ENCODE measurements around the gene TPRA1. TPM values are rescaled to one million over a fixed set of nuclear protein-coding genes. Genes with fewer than 3 reads are reported as not detected.

TPRA1 gene
- total and polyA plus RNA-seq, 9 of the 15 experiments (the other 6 are each of a cell fraction or from before 2014, with no cell fraction given), result 0.66 to 21.5 (median 11.1) TPM

GRCh38 chr3:127593178-127593577, 2.6 kb upstream of the TPRA1 start (continued):
- no peak for TF ChIP-seq E2F1 (CRISPR knock-in tag; IDR thresholded peaks at IDR 0.05)
- no peak for TF ChIP-seq NR2C1 (IDR thresholded peaks at IDR 0.05)
- no peak for TF ChIP-seq NR2C1 (tag; IDR thresholded peaks at IDR 0.05)
- TF ChIP-seq CBFA2T3 (IDR thresholded peaks at IDR 0.05), result peak; percentile 82
- no peak for TF ChIP-seq CBX2 (IDR thresholded peaks at IDR 0.05; ENCODE audit: insufficient read depth, low read length, poor library complexity, severe bottlenecking)
- TF ChIP-seq KLF16 (IDR thresholded peaks at IDR 0.05), result no peak
- TF ChIP-seq SAP30 (IDR thresholded peaks at IDR 0.05; ENCODE audit: borderline replicate concordance, insufficient read depth, low read depth, low read length, poor library complexity, severe bottlenecking), result no peak
- TF ChIP-seq AFF4 (CRISPR knock-in tag; IDR thresholded peaks at IDR 0.05), result no peak
- TF ChIP-seq RHOXF2B (CRISPR knock-in tag; conservative IDR thresholded peaks at IDR 0.05), result no peak
- no peak for TF ChIP-seq ZNF232 (CRISPR knock-in tag; IDR thresholded peaks at IDR 0.05)
- TF ChIP-seq CCNT2 (IDR thresholded peaks at IDR 0.05; ENCODE audit: borderline replicate concordance, extremely low read depth, insufficient read length, low read depth, low read length), result no peak
- TF ChIP-seq POLR2AphosphoS5 (IDR thresholded peaks at IDR 0.05; ENCODE audit: control insufficient read depth, insufficient read depth, low read depth, low read length), result peak; percentile 45; the same call in 1 of the 2 replicates
- TF ChIP-seq ZBTB34 (CRISPR knock-in tag; IDR thresholded peaks at IDR 0.05), result no peak
- TF ChIP-seq FOXK1 (CRISPR knock-in tag; IDR thresholded peaks at IDR 0.05; ENCODE audit: borderline replicate concordance), result no peak
- TF ChIP-seq MLX (CRISPR knock-in tag; conservative IDR thresholded peaks at IDR 0.05), result no peak
- no peak for TF ChIP-seq MAFG (tag; conservative IDR thresholded peaks at IDR 0.05)
- no peak for TF ChIP-seq HLTF (IDR thresholded peaks at IDR 0.05)
- no peak for TF ChIP-seq NR0B1 (IDR thresholded peaks at IDR 0.05; ENCODE audit: partially characterized antibody)
